HepG2 (cell line): ENCODE measurements around the gene FBXO7. TPM values are rescaled to one million over a fixed set of nuclear protein-coding genes. Genes with fewer than 3 reads are reported as not detected.
A peak's percentile ranks its signal among the peaks of the same experiment; 100 is the strongest.

Source experiments
- MTA3 ChIP-seq: sonication (generic); formaldehyde crosslinking; IDR thresholded peaks from 2 replicates; pipeline ENCODE4 v1.4.0; 2020; ENCODE audit warnings: missing genetic modification reagents
- NFRKB ChIP-seq: fragments of 450-650 bp; IDR thresholded peaks from 2 replicates; pipeline ENCODE4 v1.6.1; 2017
- PPARG ChIP-seq: conservative IDR thresholded peaks from 2 replicates; pipeline ENCODE4 v1.6.1; 2016; ENCODE audit warnings: missing biosample characterization, missing genetic modification reagents
- RFX1 ChIP-seq: fragments of 450-650 bp; IDR thresholded peaks from 2 replicates; pipeline ENCODE4 v1.6.1; 2017
- ZBTB37 ChIP-seq: sonication (generic); formaldehyde crosslinking; IDR thresholded peaks from 2 replicates; pipeline ENCODE4 v1.4.0; 2020; ENCODE audit warnings: mild to moderate bottlenecking, missing genetic modification reagents
- ZNF101 ChIP-seq: sonication (generic); formaldehyde crosslinking; IDR thresholded peaks from 2 replicates; pipeline ENCODE4 v1.4.0; 2020; ENCODE audit warnings: mild to moderate bottlenecking, low read depth, missing genetic modification reagents, borderline replicate concordance
- ZNF318 ChIP-seq: sonication (generic); formaldehyde crosslinking; IDR thresholded peaks from 2 replicates; pipeline ENCODE4 v1.4.0; 2020; ENCODE audit warnings: mild to moderate bottlenecking, missing genetic modification reagents
- ZNF367 ChIP-seq: sonication (generic); formaldehyde crosslinking; IDR thresholded peaks from 2 replicates; pipeline ENCODE4 v1.4.0; 2020; ENCODE audit warnings: missing genetic modification reagents, borderline replicate concordance
- ZNF430 ChIP-seq: sonication (generic); formaldehyde crosslinking; IDR thresholded peaks from 2 replicates; pipeline ENCODE4 v1.9.0; 2021; ENCODE audit warnings: mild to moderate bottlenecking, missing genetic modification reagents
- ZNF614 ChIP-seq: IDR thresholded peaks from 2 replicates; pipeline ENCODE4 v1.6.1; 2018; ENCODE audit warnings: missing biosample characterization, missing genetic modification reagents, inconsistent platforms, borderline replicate concordance
- ZNF670 ChIP-seq: sonication (generic); formaldehyde crosslinking; IDR thresholded peaks from 2 replicates; pipeline ENCODE4 v1.8.0; 2022; ENCODE audit warnings: mild to moderate bottlenecking, missing genetic modification reagents, borderline replicate concordance
- ZNF687 ChIP-seq: sonication (generic); formaldehyde crosslinking; IDR thresholded peaks from 2 replicates; pipeline ENCODE4 v1.5.1; 2020; ENCODE audit warnings: mild to moderate bottlenecking, missing genetic modification reagents, moderate library complexity
- polyA plus RNA-seq, 8 experiments: library from polyadenylated mRNA; depleted of rRNA in 3 of 8; stranded (reverse) in 7 of 8; unstranded in 1 of 8; fragments of >200 nt; fragmentation: Illumina TruSeq in 4 of 8; extraction: Trizol in 4 of 8; gene quantifications; 2 replicates each; pipeline versions ENCODE4 v1.2.1 to v1.2.3, GENCODE V29; 2011 to 2016; ENCODE audit warnings: low read depth in 4 of 8, missing spikeins in 1 of 8, mixed read lengths in 1 of 8; ENCODE audit not compliant: insufficient read depth in 1 of 8
- total RNA-seq, 5 experiments: library from RNA; depleted of rRNA; stranded (reverse); fragments of >200 nt; fragmentation: Illumina TruSeq; extraction: Trizol; gene quantifications; 2 replicates each; pipeline ENCODE4 v1.2.3, GENCODE V29; 2016; ENCODE audit warnings: low read depth in 1 of 5
- TF ChIP-seq, protein P1 (sequence below): sonication (generic); formaldehyde crosslinking; conservative IDR thresholded peaks from 2 replicates; pipeline ENCODE4 v1.4.0; 2020; ENCODE audit warnings: missing genetic modification reagents

Gene FBXO7
- total and polyA plus RNA-seq, 2 of the 13 experiments (the other 11 are each of a cell fraction or from before 2014, with no cell fraction given) = 105 to 172 TPM

DNA sequence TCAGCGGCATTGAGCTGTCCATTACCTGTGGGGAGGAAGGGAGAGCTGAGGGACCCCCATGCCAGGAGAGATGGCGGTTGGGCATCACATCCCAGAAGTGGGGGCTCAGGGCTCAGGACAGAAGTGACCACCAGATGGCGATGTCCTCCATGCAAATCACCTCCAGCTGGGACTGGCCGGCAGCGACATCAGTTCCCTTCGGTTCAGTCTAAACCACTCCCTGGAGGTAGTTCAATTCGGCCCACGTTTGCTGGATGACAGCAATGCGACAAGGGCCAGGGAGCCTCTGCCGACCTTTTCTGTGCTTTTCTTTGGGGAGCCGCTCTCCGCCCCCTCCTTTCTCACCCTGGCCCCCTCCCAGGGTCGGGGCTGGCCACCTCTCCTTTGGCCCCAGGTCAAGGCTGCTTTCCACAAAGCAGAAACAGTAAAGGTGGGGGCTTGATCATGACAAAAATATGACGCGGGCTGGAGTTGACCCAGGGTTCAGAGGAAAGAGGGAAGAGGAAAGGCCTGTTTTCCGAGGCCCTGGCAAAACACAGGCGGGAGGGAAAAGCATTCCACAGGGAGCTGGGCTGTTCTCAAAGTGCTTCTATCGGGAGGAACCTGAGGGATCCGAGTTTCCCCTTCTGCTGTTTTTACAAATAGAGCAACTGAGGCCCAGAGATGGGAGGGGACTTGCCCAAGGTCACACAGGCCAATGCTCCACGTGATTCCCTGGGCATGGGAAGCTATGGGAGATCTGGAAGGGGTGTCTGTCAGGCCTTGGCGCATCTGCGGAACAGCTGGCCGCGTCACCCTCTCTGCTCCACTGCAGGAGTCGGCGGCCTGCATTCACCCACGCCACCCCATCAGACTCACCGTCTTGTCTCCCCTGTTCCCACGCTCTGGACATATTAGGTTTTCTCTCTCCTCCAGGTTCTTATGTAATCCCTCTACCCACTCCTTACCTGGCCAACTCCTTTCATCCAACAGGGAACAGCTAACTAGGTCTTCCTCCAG lies 54.7 kb downstream of the FBXO7 start (continued):
- TF ChIP-seq ZNF687 (CRISPR knock-in tag) (peak; percentile 95), ZNF614 (CRISPR knock-in tag) (peak; percentile 81; the same call in 1 of the 2 replicates), ZNF367 (CRISPR knock-in tag) (no peak), ZBTB37 (CRISPR knock-in tag) (no peak), ZNF430 (CRISPR knock-in tag) (no peak), ZNF101 (no peak), ZNF318 (CRISPR knock-in tag) (no peak), MTA3 (CRISPR knock-in tag) (no peak), ZNF670 (CRISPR knock-in tag) (no peak), RFX1 (no peak), PPARG (no peak), NFRKB (no peak)
- TF ChIP-seq, protein P1, sequence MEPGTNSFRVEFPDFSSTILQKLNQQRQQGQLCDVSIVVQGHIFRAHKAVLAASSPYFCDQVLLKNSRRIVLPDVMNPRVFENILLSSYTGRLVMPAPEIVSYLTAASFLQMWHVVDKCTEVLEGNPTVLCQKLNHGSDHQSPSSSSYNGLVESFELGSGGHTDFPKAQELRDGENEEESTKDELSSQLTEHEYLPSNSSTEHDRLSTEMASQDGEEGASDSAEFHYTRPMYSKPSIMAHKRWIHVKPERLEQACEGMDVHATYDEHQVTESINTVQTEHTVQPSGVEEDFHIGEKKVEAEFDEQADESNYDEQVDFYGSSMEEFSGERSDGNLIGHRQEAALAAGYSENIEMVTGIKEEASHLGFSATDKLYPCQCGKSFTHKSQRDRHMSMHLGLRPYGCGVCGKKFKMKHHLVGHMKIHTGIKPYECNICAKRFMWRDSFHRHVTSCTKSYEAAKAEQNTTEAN (CRISPR knock-in tag) = peak; percentile 32; the same call in 1 of the 2 replicates
